GM12801 (cell line): ENCODE data around the gene RBPMS2.

ENCODE experiments used
- CTCF ChIP-seq: IDR thresholded peaks from one replicate; pipeline ENCODE4 v1.5.1; 2011; ENCODE audit warnings: control low read depth; ENCODE audit not compliant: insufficient read length; ENCODE audit errors: extremely low read depth

RBPMS2 gene

GRCh38 chr15:64739577-64740143 lies 35.7 kb downstream of the RBPMS2 start:
- no peak for TF ChIP-seq CTCF

GRCh38 chr15:64739156-64739555 lies 36.2 kb downstream of the RBPMS2 start:
- TF ChIP-seq CTCF, result no peak

- no peak for TF ChIP-seq CTCF
Observed at GRCh38 chr15:64738226-64739095, 36.9 kb downstream of the RBPMS2 start.

- TF ChIP-seq CTCF, result no peak
Observed at GRCh38 chr15:64732156-64732860, 43.1 kb downstream of the RBPMS2 start.

- no peak for TF ChIP-seq CTCF
Observed at GRCh38 chr15:64731805-64732151, 43.6 kb downstream of the RBPMS2 start.

- peak; percentile 13 for TF ChIP-seq CTCF
Observed at GRCh38 chr15:64731012-64731804, 44.2 kb downstream of the RBPMS2 start.

- TF ChIP-seq CTCF, result no peak
Observed at GRCh38 chr15:64730151-64730550, 45.2 kb downstream of the RBPMS2 start.
